HAP-1 (cell line): ENCODE measurements around the gene CLDN11.

Source experiments
- DNase-seq, 2 experiments: peaks; one replicate each; pipeline ENCODE4 v3.0.0-alpha.2; 2016 to 2020; ENCODE audit warnings: low spot score in 2 of 2
- H3K27me3 ChIP-seq: fragments of 250-450 bp; sonication (Bioruptor Pico); 2 replicates; pipeline ENCODE4 v1.5.1; 2020; ENCODE audit warnings: low read depth, mild to moderate bottlenecking, moderate library complexity
- H3K36me3 ChIP-seq: fragments of 250-450 bp; sonication (Bioruptor Pico); replicated peaks from 2 replicates; pipeline ENCODE4 v1.5.1; 2020; ENCODE audit warnings: mild to moderate bottlenecking
- H3K4me1 ChIP-seq: fragments of 250-450 bp; sonication (Bioruptor Pico); 2 replicates; pipeline ENCODE4 v1.5.1; 2020; ENCODE audit warnings: mild to moderate bottlenecking
- H3K4me3 ChIP-seq: fragments of 250-450 bp; sonication (Bioruptor Pico); 2 replicates; pipeline ENCODE4 v1.5.1; 2020; ENCODE audit warnings: mild to moderate bottlenecking, moderate library complexity
- H3K9me3 ChIP-seq: fragments of 250-450 bp; sonication (Bioruptor Pico); 2 replicates; pipeline ENCODE4 v1.5.1; 2020; ENCODE audit warnings: mild to moderate bottlenecking, moderate library complexity
- in situ Hi-C: fragments of 300-500 bp; cut with MboI; formaldehyde crosslinking; loops from 3 replicates; pipeline ENCODE4 v1.14.3; 2020; ENCODE audit warnings: low sequenced_read_pairs, inconsistent platforms, mixed read lengths

The CLDN11 gene

GRCh38 chr3:170469151-170470062 is 50.7 kb downstream of the CLDN11 start:
- DNase-seq, result no peak
- in situ Hi-C loops, result no loop called here
- Histone ChIP-seq H3K27me3 (no peaks in the 10 kb centered on the region), H3K36me3 (no peaks in the 10 kb centered on the region), H3K9me3 (no peaks in the 10 kb centered on the region), H3K4me1 (peaks cover 22% of the 10 kb centered on the region), H3K4me3 (no peak overlapping the region)

GRCh38 chr3:170470063-170471016 is 51.7 kb downstream of the CLDN11 start:
- in situ Hi-C loops, result no loop called here
- Histone ChIP-seq H3K4me3 (no peak overlapping the region), H3K4me1 (peaks cover 20% of the 10 kb centered on the region), H3K27me3 (no peaks in the 10 kb centered on the region), H3K36me3 (no peaks in the 10 kb centered on the region), H3K9me3 (no peaks in the 10 kb centered on the region)
- DNase-seq, result no peak

GRCh38 chr3:170471149-170471548 is 52.5 kb downstream of the CLDN11 start:
- no peak for DNase-seq
- Histone ChIP-seq H3K9me3 (no peaks in the 10 kb centered on the region), H3K4me3 (no peak overlapping the region), H3K36me3 (no peaks in the 10 kb centered on the region), H3K4me1 (peaks cover 20% of the 10 kb centered on the region), H3K27me3 (no peaks in the 10 kb centered on the region)
- in situ Hi-C loops, result no loop called here

- H3K36me3 ChIP-seq, result no peaks in the 10 kb centered on the region
- H3K9me3 ChIP-seq, result no peaks in the 10 kb centered on the region
- no peak for DNase-seq
- H3K27me3 ChIP-seq, result no peaks in the 10 kb centered on the region
- in situ Hi-C loops, result no loop called here
- H3K4me3 ChIP-seq, result no peak overlapping the region
- peaks cover 20% of the 10 kb centered on the region for H3K4me1 ChIP-seq
Measured at GRCh38 chr3:170473358-170473757, 54.7 kb downstream of the CLDN11 start.

GRCh38 chr3:170475092-170475685 is 56.5 kb downstream of the CLDN11 start:
- in situ Hi-C loops, result no loop called here
- peaks cover 16% of the 10 kb centered on the region for H3K4me1 ChIP-seq
- no peak overlapping the region for H3K4me3 ChIP-seq
- H3K36me3 ChIP-seq, result no peaks in the 10 kb centered on the region
- DNase-seq, result no peak
- H3K27me3 ChIP-seq, result no peaks in the 10 kb centered on the region
- H3K9me3 ChIP-seq, result 0 out of 2 replicates have a peak, but pooled peaks cover 2% of the 10 kb centered on the region

GRCh38 chr3:170476291-170476690 is 57.6 kb downstream of the CLDN11 start:
- no peaks in the 10 kb centered on the region for H3K27me3 ChIP-seq
- in situ Hi-C loops, result no loop called here
- H3K4me1 ChIP-seq, result peaks cover 5% of the 10 kb centered on the region
- no peaks in the 10 kb centered on the region for H3K36me3 ChIP-seq
- H3K4me3 ChIP-seq, result no peak overlapping the region
- 0 out of 2 replicates have a peak, but pooled peaks cover 2% of the 10 kb centered on the region for H3K9me3 ChIP-seq
- no peak for DNase-seq

GRCh38 chr3:170477395-170477794 is 58.7 kb downstream of the CLDN11 start:
- Histone ChIP-seq H3K4me3 (no peak overlapping the region), H3K36me3 (no peaks in the 10 kb centered on the region), H3K27me3 (no peaks in the 10 kb centered on the region), H3K9me3 (0 out of 2 replicates have a peak, but pooled peaks cover 2% of the 10 kb centered on the region), H3K4me1 (peaks cover 5% of the 10 kb centered on the region; the same call in 1 of the 2 replicates)
- DNase-seq, result no peak
- in situ Hi-C loops, result no loop called here

GRCh38 chr3:170480111-170480510 is 61.4 kb downstream of the CLDN11 start:
- in situ Hi-C loops, result no loop called here
- Histone ChIP-seq H3K4me3 (no peak overlapping the region), H3K9me3 (0 out of 2 replicates have a peak, but pooled peaks cover 2% of the 10 kb centered on the region), H3K36me3 (no peaks in the 10 kb centered on the region), H3K4me1 (peaks cover 2% of the 10 kb centered on the region; the same call in 1 of the 2 replicates), H3K27me3 (no peaks in the 10 kb centered on the region)
- no peak for DNase-seq

GRCh38 chr3:170482199-170482598 is 63.5 kb downstream of the CLDN11 start:
- Histone ChIP-seq H3K4me3 (no peak overlapping the region), H3K4me1 (peaks cover 11% of the 10 kb centered on the region), H3K27me3 (no peaks in the 10 kb centered on the region), H3K9me3 (0 out of 2 replicates have a peak, but pooled peaks cover 2% of the 10 kb centered on the region), H3K36me3 (no peaks in the 10 kb centered on the region)
- in situ Hi-C loops, result no loop called here
- DNase-seq, result no peak

GRCh38 chr3:170483485-170484262 is 65.0 kb downstream of the CLDN11 start:
- in situ Hi-C loops, result no loop called here
- Histone ChIP-seq H3K4me3 (no peak overlapping the region), H3K4me1 (peaks cover 25% of the 10 kb centered on the region), H3K27me3 (no peaks in the 10 kb centered on the region), H3K36me3 (no peaks in the 10 kb centered on the region), H3K9me3 (0 out of 2 replicates have a peak, but pooled peaks cover 2% of the 10 kb centered on the region)
- no peak for DNase-seq
